ENCODE results near the gene HOPX.
"Not testable (repeated sequence)": the region's sequence is repeated elsewhere in the genome, so short reads cannot be mapped to it uniquely, and the experiment has no call there.

The HOPX gene

DNA sequence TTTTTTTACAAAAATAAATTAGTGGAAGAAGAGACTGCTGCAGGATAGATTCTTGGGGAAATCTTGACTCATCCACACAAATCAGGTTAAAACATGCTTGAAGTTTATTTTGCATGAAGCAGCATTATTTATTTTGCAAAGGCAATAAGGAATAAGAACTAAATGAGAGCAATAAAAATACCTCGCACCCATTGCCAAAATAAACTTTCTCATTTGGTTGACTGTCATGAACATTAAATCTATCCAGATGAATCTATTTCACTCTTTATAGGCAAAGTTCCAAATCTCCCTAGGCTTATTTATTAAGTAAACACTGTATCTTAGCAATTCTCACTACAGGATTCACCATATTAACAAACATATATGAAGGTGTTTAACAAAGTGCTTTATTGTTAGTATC is 58.9 kb downstream of the HOPX start:
- DNase-seq: no peak

DNA sequence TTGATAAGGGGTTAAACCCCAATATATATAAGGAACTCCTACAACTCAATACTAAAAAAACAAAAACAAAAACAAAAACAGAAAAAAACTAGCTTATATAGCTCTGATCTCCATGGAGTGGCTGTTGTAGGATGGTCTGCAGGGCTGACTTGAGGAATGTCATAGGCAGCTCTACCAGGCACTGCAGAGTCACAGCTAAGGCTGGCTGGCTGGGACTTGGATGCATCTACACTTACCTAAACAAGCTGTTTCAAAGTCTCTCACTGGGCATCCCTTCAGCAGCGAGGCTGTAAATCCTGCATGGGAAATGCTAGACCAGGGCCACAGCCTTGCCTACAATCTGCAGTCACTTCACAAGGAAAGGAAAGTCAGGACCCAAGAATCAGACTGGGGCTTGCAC is 61.3 kb downstream of the HOPX start:
- DNase-seq: no peak

DNA sequence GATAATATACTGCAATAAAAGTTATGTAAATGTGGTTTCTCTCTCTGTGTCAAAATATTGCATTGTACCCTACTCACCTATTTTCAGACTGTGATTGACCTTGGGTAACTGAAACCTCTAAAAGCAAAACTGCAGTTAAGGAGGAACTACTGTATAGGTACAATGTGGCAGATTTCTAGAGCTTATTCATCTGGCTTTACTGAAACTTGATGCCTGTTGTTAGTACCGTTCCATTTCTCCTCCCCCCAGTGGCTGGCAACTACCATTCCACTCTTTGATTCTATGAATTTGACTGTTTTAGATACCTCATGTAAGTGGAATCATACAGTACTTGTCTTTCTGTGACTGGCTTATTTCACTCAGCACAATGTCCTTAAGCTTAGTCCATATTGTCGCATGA is 61.9 kb downstream of the HOPX start:
- peak; percentile 27 for DNase-seq

GRCh38 chr4:56618734-56619133 is 62.4 kb downstream of the HOPX start:
- no peak for DNase-seq

- DNase-seq: no peak
Measured at GRCh38 chr4:56613101-56613862, 67.8 kb downstream of the HOPX start.

DNA sequence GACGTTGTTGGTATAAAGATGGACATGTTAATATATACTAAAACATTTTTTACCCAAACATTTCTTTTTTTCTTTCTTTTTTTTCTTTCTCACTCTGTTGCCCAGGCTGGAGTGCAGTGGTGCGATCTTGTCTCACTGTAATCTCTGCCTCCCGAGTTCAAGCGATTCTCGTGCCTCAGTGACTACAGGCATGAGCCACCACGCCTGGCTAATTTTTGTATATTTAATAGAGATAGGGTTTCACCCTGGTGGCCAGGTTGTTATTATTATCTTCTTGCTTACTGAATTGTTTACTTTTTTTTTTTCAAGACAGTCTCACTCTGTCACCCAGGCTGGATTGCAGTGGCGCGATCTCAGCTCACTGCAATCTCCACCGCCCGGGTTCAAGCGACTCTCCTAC is 68.8 kb downstream of the HOPX start:
- no peak for DNase-seq

- DNase-seq: no peak
Measured at GRCh38 chr4:56611501-56611900, 69.6 kb downstream of the HOPX start.

DNA sequence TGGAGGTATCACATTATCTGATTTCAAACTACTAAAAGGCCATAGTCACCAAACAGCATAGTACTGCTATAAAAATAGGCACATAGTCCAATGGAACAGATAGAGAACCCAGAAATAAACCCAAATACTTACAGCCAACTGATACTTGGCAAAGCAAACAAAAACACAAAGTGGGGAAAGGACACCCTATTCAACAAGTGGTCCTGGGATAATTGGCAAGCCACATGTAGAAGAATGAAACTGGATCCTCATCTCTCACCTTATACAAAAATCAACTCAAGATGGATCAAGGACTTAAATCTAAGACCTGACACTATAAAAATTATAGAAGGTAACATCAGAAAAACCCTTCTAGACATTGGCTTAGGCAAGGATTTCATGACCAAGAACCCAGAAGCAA is 70.9 kb downstream of the HOPX start:
- DNase-seq: not testable (repeated sequence)

- DNase-seq: no peak
Measured at GRCh38 chr4:56607926-56608325, 73.2 kb downstream of the HOPX start.

GRCh38 chr4:56606385-56606784 is 74.7 kb downstream of the HOPX start:
- no peak for DNase-seq

DNA sequence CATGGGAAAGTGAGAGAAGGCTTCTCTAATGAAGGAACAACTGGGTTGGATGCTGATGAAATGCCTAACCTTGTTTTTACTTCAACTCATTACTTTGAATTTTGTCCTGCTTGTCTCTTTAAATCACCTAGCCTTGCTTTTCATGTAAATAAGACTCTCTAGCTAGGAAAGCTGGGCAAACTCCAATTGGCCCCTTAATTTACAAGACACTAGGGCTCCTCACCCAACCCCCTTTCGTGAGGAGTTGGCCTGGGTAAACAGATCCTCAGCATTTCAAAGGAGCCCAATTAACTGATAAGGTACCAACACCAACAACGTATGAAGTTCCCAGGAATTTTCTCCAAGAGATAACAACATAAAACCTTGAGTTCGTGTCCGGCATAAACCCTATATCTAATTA is 75.6 kb downstream of the HOPX start:
- not testable (repeated sequence) for DNase-seq

GRCh38 chr4:56603297-56603696 is 77.8 kb downstream of the HOPX start:
- DNase-seq: no peak
